Islet of Langerhans (tissue), 1 donor: ENCODE data around the gene FAM107B.

ENCODE experiments used
- FAIRE-seq: peaks from one replicate; lab custom pipeline; 2011; peaks lifted over from hg19 to GRCh38; lab: Jason Lieb, UNC

Gene FAM107B

GRCh38 chr10:14624600-14624999, 150.1 kb downstream of the FAM107B start:
- FAIRE-seq: no peak

DNA sequence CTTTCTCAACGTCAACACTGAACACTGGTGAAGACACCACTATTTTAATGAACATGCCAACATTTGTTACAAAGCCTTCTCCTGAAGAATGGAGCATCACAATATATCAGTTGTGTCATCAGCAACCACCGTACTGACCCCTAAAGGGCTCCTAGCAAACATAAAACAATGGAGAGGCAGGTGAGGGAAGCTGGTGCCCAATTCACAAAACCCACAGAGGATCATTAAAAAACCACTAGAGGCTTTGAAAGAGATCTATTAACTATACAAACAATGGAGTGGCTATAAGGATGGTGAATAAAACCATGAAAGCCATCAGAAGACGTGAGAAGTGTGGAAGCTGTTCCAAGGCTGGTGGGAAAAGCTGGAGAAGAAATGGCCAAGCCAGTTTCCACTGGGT, 150.8 kb downstream of the FAM107B start:
- FAIRE-seq: no peak

- FAIRE-seq: no peak
Observed at GRCh38 chr10:14621037-14621436, 153.7 kb downstream of the FAM107B start.

DNA sequence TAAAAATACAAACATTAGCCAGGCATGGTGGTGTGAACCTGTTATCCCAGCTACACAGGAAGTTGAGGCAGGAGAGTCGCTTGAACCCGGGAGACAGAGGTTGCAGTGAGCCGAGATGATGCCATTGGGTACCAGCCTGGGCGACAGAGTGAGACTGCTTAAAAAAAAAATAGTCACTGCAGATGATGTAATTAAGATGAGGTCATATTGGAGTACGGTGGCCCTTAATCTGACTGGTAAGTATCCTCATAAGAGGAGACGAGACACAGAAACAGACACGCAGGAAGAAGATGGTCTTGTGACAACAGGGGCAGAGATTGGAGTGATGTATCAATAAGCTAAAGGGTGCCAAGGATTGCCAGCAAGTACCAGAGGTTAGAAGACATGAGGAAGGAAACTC, 156.0 kb downstream of the FAM107B start:
- no peak for FAIRE-seq

DNA sequence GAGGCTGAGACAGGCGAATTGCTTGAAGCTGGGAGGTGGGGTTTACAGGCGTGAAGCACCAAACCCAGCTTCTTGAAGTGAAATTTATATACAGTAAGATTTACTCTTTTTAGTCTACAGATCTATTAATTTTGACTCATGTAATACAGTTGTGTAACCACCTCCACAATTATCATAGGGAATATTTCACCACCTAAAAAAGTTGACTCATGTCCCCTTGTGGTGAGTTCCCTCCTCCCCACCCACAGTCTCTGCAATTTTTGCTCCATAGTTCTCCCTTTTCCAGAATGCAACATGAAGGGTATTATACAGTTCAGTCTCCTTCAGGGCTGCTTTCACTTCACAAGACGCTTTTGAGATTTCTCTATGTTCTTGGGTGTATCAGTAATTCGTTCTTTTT, 156.8 kb downstream of the FAM107B start:
- no peak for FAIRE-seq

GRCh38 chr10:14616955-14617730, 157.6 kb downstream of the FAM107B start:
- no peak for FAIRE-seq

- FAIRE-seq: no peak
Observed at GRCh38 chr10:14616465-14616864, 158.2 kb downstream of the FAM107B start.

- no peak for FAIRE-seq
Observed at GRCh38 chr10:14613588-14613920, 161.1 kb downstream of the FAM107B start.

- no peak for FAIRE-seq
Observed at GRCh38 chr10:14612873-14613587, 161.7 kb downstream of the FAM107B start.

GRCh38 chr10:14611968-14612693, 162.6 kb downstream of the FAM107B start:
- FAIRE-seq: peak; percentile 85

- FAIRE-seq: no peak
Observed at GRCh38 chr10:14609178-14609577, 165.5 kb downstream of the FAM107B start.

DNA sequence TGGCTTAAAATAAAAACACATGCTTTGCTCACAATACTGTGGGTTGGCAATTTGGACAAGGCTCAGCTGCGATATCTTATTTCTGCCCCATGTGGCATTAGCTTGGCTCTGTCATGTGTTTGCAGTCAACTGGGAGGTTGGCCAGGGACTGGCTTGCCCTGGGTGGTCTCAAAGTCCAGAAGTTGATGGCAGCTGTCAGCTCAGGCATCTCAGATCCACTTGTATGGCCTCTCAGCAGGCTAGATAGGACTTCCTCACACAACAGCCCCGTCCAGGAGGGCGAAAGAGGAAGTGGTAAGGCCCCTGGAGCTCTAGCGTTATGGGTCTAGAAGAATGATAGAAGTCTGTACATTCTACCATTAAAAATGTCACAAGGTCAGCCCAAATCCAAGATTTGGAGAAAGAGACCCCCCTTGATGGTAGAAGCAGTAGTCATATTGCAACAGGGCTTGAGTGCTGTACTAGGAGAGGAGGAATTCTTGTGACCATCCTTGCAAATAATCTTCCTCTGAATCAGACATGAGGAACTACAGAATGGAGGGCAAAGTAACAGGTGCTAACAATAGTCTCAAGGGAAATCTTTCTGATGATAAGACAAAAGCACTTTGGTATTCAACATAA, 166.2 kb downstream of the FAM107B start:
- FAIRE-seq: no peak

- FAIRE-seq: no peak
Observed at GRCh38 chr10:14606633-14607032, 168.1 kb downstream of the FAM107B start.

GRCh38 chr10:14605231-14605925, 169.3 kb downstream of the FAM107B start:
- FAIRE-seq: peak; percentile 56

GRCh38 chr10:14604181-14605142, 170.2 kb downstream of the FAM107B start:
- FAIRE-seq: no peak

DNA sequence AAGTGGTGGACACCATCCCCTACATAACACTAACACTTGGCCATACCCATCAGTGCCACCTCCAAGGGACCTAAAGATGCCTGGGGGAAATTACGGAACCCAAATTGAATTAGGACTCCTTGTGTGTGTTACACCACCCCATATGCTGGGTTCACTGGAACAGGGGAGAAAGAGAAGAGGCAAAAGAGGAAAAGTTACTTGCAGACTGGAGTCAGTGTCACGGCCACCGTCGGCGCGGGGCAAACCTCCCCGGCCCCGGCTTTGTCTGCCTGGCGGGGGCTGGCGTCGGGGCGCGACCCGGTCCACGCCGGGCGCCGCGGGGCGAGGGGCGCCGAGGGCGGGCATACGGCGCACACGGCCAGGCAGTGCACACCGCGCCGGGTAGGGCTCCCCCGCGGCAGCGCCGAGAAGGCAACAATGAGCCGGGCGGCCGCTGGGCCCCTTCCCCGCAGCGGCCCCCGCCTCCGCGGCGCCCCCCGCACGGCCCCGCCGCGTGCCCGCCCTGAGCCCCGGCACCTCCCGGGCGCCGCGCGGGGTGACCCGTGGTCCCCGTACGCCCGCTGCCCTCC, 171.1 kb downstream of the FAM107B start:
- no peak for FAIRE-seq

- FAIRE-seq: no peak
Observed at GRCh38 chr10:14602807-14603533, 171.7 kb downstream of the FAM107B start.

DNA sequence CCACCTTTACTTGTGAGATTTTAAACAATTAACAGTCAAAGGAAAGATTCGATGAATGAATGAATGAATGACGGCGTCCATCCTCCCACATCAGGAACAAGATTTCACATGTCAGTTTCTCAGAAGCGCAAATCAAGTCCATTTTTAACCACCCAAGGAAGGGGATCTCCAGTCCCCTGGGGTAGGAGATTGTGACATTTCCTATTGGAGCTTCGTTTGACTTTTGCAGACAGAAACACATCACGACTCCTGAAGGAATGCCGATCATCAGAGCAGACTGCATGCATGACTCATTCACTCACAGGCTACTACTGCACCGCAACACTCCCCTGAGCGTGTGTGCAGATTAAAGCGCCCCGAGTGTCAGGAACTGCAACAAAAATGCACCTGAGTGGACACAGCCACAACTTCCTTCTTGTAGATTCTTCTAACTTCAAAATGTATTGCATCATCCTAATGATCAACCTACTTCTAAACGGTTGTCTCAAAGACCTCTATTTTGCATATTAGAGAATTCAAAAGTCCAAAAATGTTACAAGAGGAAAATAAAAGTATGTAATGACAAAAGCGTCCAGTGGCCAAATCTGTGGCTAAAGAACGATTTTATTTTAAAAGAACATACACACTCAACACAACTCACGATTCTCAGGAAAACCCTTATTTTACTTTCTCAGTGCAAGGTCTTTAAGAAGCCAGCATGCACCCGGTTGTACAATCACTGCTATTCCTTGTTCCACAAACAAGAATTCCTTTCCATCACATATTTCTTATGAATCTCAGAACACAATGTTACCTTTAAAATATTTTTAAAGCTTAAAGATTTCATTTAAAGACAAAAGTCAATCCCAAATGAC, 172.6 kb downstream of the FAM107B start:
- FAIRE-seq: no peak

GRCh38 chr10:14601326-14601725, 173.4 kb downstream of the FAM107B start:
- FAIRE-seq: no peak
